Measurements from ENCODE around the gene ATXN1L.
"Not testable (repeated sequence)": the region's sequence is repeated elsewhere in the genome, so short reads cannot be mapped to it uniquely, and the experiment has no call there.

Gene ATXN1L

GRCh38 chr16:71854369-71854948 is 8.7 kb downstream of the ATXN1L start:
- DNase-seq, result peak; percentile 18

GRCh38 chr16:71855937-71856662 is 10.3 kb downstream of the ATXN1L start:
- DNase-seq, result no peak

- DNase-seq, result no peak
These were observed 14.2 kb downstream of the ATXN1L start for GRCh38 chr16:71859762-71860521.

DNA sequence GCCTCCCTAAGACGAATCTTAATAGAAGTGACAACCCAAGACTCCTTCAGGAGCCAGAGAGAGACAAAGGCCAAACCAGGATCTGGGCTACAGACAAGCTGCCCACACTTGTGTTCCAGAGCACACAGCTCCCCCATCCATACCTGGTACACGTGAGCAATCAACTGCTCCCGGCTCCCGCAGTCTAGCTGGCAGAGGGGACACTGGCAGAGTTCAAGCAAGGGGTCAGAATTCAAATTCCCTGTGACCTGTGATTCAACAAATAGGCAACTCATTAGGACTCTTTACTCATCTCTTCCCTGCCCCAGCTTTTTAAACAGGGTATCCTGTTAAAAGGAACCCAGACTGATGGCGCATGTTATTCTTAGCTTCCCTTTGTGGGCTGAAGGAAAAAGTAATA is 18.2 kb downstream of the ATXN1L start:
- no peak for DNase-seq

DNA sequence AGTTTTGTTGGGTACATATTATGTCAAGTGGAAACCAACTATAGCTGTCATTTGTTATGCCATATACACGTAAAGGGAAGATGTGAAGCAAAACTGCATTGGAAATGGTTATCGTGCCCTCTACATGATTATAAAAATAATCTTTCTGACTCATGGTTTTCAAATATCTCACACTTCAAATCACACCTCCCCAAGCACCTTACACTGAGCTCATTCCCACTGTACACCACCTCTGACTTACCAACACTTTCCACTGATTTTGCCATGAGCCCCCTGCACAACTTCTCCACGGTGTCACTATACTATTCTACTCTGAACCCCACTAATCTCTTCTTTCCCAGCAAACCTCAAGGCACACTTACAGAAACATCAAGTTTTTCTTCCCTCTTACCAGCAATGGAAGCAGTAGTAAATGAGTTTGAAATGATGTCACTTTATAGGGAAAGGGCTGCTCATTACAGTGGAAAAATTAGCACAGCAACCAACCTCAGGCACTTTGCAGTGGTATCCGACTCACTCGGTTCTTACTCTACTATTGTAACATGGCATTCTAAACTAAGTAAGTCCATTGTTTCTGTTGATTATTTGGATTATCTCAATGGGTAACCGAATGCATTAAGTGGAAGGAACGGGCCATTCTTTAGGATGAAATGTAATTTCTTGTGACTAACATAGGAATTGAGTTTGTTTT is 19.5 kb downstream of the ATXN1L start:
- no peak for DNase-seq

DNA sequence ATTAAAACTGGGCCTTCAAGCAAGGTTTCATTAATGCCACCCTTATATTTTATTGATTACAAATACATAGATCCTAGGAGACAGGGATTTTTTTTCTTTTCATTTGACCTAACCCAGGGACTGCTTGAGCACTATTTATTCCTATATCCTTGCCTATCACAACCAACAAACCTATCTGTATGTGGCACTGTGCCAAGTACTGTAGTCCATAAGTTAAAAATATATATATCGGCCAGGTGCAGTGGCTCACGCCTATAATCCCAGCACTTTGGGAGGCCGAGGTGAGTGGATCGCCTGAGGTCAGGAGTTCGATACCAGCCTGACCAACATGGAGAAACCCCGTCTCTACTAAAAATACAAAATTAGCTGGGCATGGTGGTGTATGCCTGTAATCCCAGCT is 21.4 kb downstream of the ATXN1L start:
- DNase-seq, result not testable (repeated sequence)

GRCh38 chr16:71867939-71868338 is 22.2 kb downstream of the ATXN1L start:
- no peak for DNase-seq

- DNase-seq, result no peak
These were observed 23.3 kb downstream of the ATXN1L start for GRCh38 chr16:71869089-71869488.

DNA sequence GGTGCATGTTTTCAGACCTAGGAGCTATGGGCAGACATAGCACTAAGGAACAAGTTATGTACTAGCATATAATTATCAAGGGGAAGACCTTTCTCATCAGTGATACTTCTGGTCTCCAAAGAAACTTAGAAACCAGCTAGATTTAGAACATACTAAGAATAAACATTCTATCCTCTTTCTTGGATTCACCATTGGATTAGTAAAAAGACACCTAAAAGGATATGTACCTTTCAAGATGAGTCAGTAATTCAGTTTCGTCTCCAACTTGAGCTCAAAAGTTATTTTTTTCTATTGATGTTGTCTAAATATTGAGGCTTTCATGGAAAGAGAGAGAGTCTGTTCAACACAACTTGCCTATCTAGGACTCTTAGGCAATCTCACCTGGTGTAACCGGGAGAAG is 25.0 kb downstream of the ATXN1L start:
- DNase-seq, result no peak

GRCh38 chr16:71873199-71873598 is 27.4 kb downstream of the ATXN1L start:
- no peak for DNase-seq

DNA sequence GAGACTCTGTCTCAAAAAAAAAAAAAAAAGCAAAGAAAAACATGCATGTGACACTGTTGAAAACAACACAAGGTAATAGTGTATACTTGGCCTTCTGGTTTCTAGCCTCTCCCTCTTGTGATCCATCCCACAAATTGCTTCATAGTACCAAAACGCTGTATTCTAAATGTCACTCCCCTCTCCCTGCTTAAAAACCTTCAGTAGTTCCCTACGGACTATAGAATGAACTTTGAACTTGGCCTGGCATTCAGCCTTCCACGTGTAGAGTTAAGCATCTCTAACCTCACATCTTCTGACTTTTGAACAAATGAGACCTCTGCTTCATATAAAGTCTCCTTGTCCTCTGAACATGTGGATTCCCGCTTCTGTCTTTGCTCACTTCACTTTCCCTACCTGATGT is 33.1 kb downstream of the ATXN1L start:
- no peak for DNase-seq

GRCh38 chr16:71880176-71880575 is 34.4 kb downstream of the ATXN1L start:
- DNase-seq, result no peak

GRCh38 chr16:71882505-71883167 is 36.9 kb downstream of the ATXN1L start:
- DNase-seq, result peak; percentile 68

DNA sequence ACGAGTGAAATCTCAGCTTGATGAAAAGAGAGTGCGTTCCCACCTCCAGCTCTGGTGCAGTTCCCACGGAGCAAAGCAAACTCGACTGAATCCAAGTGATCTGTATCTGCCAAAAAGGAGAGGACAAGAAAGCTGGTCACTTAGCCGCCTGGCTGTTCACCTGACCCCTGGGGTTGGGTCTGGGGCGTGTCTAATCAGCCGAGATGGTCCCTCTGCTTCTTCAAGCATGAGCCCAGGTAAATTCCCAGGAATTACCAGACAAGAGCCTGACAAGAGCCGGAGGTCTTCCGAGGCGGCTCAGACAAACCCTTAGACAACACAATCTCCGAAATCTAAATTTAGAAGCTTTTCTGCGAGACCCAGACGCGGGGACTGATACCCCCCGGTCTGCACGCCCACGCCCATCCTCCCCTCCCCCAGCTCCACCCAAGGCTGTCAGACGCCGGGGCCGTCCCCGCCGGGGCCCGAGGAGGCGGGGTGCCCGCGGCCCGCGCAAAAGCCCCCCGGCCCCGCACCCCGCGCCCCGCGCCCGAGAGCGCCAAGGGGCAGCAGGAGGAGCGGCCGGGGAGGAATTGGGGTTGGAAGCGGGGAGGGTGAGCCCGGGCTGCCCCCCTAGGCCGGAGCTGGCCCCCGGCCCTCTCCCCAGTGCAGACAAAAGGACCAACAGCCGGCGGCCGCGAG is 37.5 kb downstream of the ATXN1L start:
- peak; percentile 26 for DNase-seq

GRCh38 chr16:71883849-71884638 is 38.3 kb downstream of the ATXN1L start, which contains the start of gene ZNF821:
Gene ZNF821 (minus strand): TSS chr16:71884182. CDS start chr16:71879946, 4,236 bp downstream.
- DNase-seq, result peak; percentile 84

DNA sequence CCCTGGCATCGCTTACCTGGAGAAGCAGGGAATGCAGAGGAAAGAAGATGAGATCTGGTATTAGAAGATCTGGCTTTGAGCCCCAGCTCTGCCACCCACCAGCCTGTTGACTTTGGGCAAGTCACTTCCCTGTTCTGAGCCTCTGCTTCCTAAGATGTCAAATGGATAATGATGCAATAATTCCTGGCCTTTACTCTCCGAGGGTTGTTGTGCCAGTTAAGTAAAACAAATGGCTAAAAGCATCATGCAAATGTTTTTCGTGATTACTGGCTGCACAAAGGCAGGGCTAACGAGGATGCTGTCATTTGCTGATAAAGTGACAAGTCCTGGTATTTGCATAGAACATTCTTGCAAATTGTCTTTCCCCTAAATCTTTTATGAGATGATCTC is 39.5 kb downstream of the ATXN1L start:
- DNase-seq, result no peak

DNA sequence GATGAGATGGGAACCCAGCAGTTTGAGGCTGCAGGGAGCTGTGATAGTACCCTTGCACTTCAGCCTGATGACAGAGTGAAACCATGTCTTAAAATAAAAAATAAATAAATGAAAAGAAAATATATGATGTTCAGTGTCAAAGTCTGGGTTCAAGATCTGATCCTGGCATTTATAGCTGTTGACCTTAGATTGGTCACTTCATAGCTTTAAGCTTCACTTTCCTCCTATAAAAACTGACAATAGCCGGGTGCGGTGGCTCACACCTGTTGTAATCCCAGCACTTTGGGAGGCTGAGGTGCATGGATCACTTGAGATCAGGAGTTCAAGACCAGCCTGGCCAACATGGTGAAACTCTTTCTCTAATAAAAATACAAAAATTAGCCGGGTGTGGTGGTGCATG is 43.4 kb downstream of the ATXN1L start:
- DNase-seq, result no peak

GRCh38 chr16:71893888-71894228 is 48.1 kb downstream of the ATXN1L start:
- no peak for DNase-seq

DNA sequence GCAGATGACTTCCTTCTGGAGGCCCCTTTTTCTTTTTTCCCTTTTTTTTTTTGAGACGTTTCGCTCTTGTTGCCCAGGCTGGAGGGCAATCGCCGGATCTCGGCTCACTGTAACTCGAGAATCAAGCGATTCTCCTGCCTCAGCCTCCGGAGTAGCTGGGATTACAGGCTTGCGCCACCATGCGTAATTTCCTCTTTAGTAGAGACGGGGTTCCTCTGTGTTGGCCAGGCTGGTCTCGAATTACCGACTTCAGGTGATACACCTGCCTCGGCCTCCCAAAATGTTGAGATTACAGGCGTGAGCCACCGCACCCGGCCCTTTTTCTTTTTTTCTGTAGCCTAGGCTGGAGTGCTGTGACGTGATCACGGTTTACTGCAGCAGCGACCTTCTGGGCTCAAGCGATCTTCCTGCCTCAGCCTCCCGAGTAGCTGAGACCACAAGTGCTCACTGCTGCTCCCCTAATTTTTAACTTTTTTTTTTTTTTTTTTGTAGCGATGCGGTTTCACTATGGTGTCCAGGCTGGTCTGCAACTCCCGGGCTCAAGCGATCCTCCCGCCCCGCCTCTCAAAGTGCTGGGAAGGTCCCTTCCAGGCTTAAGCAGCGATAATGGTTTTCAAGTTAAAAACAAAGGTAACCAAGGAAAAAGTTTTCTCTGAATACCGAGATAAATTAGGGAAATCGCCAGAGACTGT is 48.6 kb downstream of the ATXN1L start:
- DNase-seq, result peak; percentile 62

DNA sequence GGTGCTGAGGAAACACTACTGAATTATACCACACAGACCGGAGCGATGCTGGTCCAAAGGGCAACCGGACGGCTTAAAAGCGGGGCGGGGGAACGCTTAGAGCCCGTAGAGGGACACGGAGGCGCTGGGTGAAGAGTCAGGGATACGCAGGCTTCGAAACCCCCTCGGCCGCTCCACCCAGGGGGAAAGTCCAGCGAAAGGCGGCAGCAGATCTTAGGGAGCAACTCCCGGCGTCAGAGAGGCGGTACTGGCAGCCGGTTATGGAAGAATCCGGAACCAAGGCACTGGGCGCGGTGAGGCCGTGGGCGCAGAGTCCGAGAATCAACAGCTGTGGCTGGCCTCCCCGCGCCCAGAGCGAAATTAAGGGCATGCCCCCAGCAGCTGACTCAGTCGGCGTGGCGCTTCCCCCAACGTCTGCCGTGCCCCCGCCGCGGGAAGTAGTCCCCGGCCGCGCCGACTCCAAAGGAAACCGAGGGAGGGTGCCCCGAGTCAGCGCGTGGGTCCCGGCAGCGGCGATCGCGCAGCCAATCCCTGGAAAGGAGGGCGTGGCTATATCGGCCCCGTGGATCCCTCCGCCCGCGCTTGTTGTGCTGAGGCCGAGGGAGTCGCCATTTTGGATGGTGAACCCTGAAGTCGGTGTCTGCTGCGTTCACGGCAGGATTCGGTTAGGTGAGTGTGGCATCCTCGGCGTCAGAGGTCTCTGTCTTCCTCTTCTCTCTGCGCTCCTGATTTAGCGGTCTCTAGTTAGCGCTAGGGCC is 49.3 kb downstream of the ATXN1L start, which contains the start of gene IST1:
Gene IST1, plus strand, starts transcription at position 611 of the 758 bp plus-strand sequence. CDS start 20,110 bp downstream, outside the sequence.
- DNase-seq, result peak; percentile 99
